Immature natural killer cell (primary cell): ENCODE data around the gene SAMD3. TPM values are rescaled to one million over a fixed set of nuclear protein-coding genes. Genes with fewer than 3 reads are reported as not detected.
"Not testable (repeated sequence)": the region's sequence is repeated elsewhere in the genome, so short reads cannot be mapped to it uniquely, and the experiment has no call there.

Experiments
- DNase-seq, 3 donors: peaks; one replicate each; pipeline ENCODE4 v3.0.0; 2022; ENCODE audit warnings: mixed read lengths in 1 of 3
- H3K27ac Mint-ChIP-seq, 6 donors: one replicate each; pipeline ENCODE4 v1.8.0; 2020; ENCODE audit warnings: mixed read lengths in 6 of 6, mild to moderate bottlenecking in 5 of 6, inconsistent platforms in 4 of 6, moderate library complexity in 3 of 6
- H3K27me3 Mint-ChIP-seq, 3 donors: one replicate each; pipeline ENCODE4 v1.8.0; 2020 to 2021; ENCODE audit warnings: low read depth in 3 of 3, mild to moderate bottlenecking in 3 of 3, mixed read lengths in 3 of 3, moderate library complexity in 3 of 3, inconsistent platforms in 1 of 3
- H3K36me3 Mint-ChIP-seq, 3 donors: one replicate each; pipeline ENCODE4 v1.8.0; 2020; ENCODE audit warnings: mixed read lengths in 3 of 3, inconsistent platforms in 2 of 3, mild to moderate bottlenecking in 2 of 3
- H3K4me1 Mint-ChIP-seq, 2 donors: one replicate each; pipeline ENCODE4 v1.8.0; 2020; ENCODE audit warnings: inconsistent platforms in 2 of 2, mild to moderate bottlenecking in 2 of 2, mixed read lengths in 2 of 2, moderate library complexity in 1 of 2
- H3K4me3 Mint-ChIP-seq, 5 donors: one replicate each; pipeline ENCODE4 v1.8.0; 2020; ENCODE audit warnings: mild to moderate bottlenecking in 5 of 5, mixed read lengths in 5 of 5, inconsistent platforms in 3 of 5, moderate library complexity in 3 of 5
- H3K9me3 Mint-ChIP-seq, 6 donors: one replicate each; pipeline ENCODE4 v1.8.0; 2020; ENCODE audit warnings: mild to moderate bottlenecking in 6 of 6, mixed read lengths in 6 of 6, inconsistent platforms in 4 of 6, moderate library complexity in 3 of 6
- polyA plus RNA-seq, 3 donors: library from polyadenylated mRNA; unstranded; fragments of 300-500 nt; fragmentation: Illumina TruSeq; gene quantifications; one replicate each; pipeline ENCODE4 v1.2.3, GENCODE V29; 2021

The SAMD3 gene
- polyA plus RNA-seq, 3 donors from 2014 or later, result 208 to 376 (median 275) TPM

- Mint-ChIP-seq H3K27me3 (peaks cover 3 to 16% (median 10%) of the 10 kb centered on the region in 3 donors), H3K4me3 (peak overlapping the region; percentile 40 to 78 (median 71)), H3K4me1 (peaks cover 76 to 88% of the 10 kb centered on the region in 2 donors), H3K27ac (peak overlapping the region; percentile 86 to 93 (median 91)), H3K36me3 (peaks cover 25 to 47% (median 30%) of the 10 kb centered on the region in 3 donors), H3K9me3 (no peaks in the 10 kb centered on the region)
- peak; percentile 75 to 83 (median 83) for DNase-seq
Measured at GRCh38 chr6:130183271-130184222, 39.2 kb downstream of the SAMD3 start.

- Mint-ChIP-seq H3K4me3 (peak overlapping the region in 4 of 5 donors; percentile 40 to 78 (median 68)), H3K4me1 (peaks cover 68 to 86% of the 10 kb centered on the region in 2 donors), H3K27me3 (peaks cover 3 to 14% (median 10%) of the 10 kb centered on the region in 3 donors), H3K36me3 (peaks cover 31 to 54% (median 37%) of the 10 kb centered on the region in 3 donors), H3K9me3 (no peaks in the 10 kb centered on the region), H3K27ac (peak overlapping the region; percentile 86 to 93 (median 91))
- no peak for DNase-seq
Measured at GRCh38 chr6:130182466-130182865, 40.3 kb downstream of the SAMD3 start.

- H3K36me3 Mint-ChIP-seq, result peaks cover 47 to 77% (median 55%) of the 10 kb centered on the region in 3 donors
- peaks cover 4 to 11% (median 7%) of the 10 kb centered on the region in 3 donors for H3K27me3 Mint-ChIP-seq
- H3K4me1 Mint-ChIP-seq, result peaks cover 42 to 77% of the 10 kb centered on the region in 2 donors
- DNase-seq, result no peak
- peak overlapping the region; percentile 55 to 84 (median 76) for H3K27ac Mint-ChIP-seq
- H3K9me3 Mint-ChIP-seq, result no peaks in the 10 kb centered on the region
- H3K4me3 Mint-ChIP-seq, result no peak overlapping the region
Measured at GRCh38 chr6:130178692-130179091, 44.1 kb downstream of the SAMD3 start.

GRCh38 chr6:130176378-130176777, 46.4 kb downstream of the SAMD3 start:
- Mint-ChIP-seq H3K9me3 (peaks cover 0 to 5% (median 0%) of the 10 kb centered on the region in 6 donors), H3K27ac (peak overlapping the region; percentile 73 to 92 (median 87)), H3K36me3 (peaks cover 52 to 80% (median 67%) of the 10 kb centered on the region in 3 donors)

GRCh38 chr6:130173377-130174004, 49.3 kb downstream of the SAMD3 start:
- peaks cover 43 to 83% of the 10 kb centered on the region in 2 donors for H3K4me1 Mint-ChIP-seq

More at GRCh38 chr6:130176378-130176777, 46.4 kb downstream of the SAMD3 start:
- no peak for DNase-seq
- Mint-ChIP-seq H3K27me3 (peaks cover 0 to 2% (median 2%) of the 10 kb centered on the region in 3 donors), H3K4me1 (peaks cover 34 to 75% of the 10 kb centered on the region in 2 donors), H3K4me3 (no peak overlapping the region)

GRCh38 chr6:130170160-130170559, 52.6 kb downstream of the SAMD3 start:
- not testable (repeated sequence) for DNase-seq, H3K9me3 Mint-ChIP-seq, H3K27me3 Mint-ChIP-seq
- Mint-ChIP-seq H3K27ac (peak overlapping the region; percentile 81 to 90 (median 87)), H3K4me1 (peaks cover 63 to 88% of the 10 kb centered on the region in 2 donors), H3K36me3 (peaks cover 41 to 72% (median 46%) of the 10 kb centered on the region in 3 donors), H3K4me3 (peak overlapping the region in 1 of 5 donors; percentile 35)

More at GRCh38 chr6:130173377-130174004, 49.3 kb downstream of the SAMD3 start:
- H3K4me3 Mint-ChIP-seq, H3K27me3 Mint-ChIP-seq, DNase-seq, H3K9me3 Mint-ChIP-seq: not testable (repeated sequence)
- H3K36me3 Mint-ChIP-seq, result peaks cover 41 to 79% (median 58%) of the 10 kb centered on the region in 3 donors
- H3K27ac Mint-ChIP-seq, result peak overlapping the region; percentile 79 to 90 (median 84)

GRCh38 chr6:130167655-130168054, 55.1 kb downstream of the SAMD3 start:
- H3K4me1 Mint-ChIP-seq, result peaks cover 69 to 98% of the 10 kb centered on the region in 2 donors
- peaks cover 36 to 66% (median 44%) of the 10 kb centered on the region in 3 donors for H3K36me3 Mint-ChIP-seq
- no peak overlapping the region for H3K4me3 Mint-ChIP-seq
- no peak for DNase-seq
- peak overlapping the region; percentile 23 to 93 (median 64) for H3K27ac Mint-ChIP-seq
- peaks cover 0 to 3% (median under 1%) of the 10 kb centered on the region in 6 donors for H3K9me3 Mint-ChIP-seq
- no peaks in the 10 kb centered on the region for H3K27me3 Mint-ChIP-seq

- H3K4me3 Mint-ChIP-seq, result no peak overlapping the region
- peaks cover 65 to 100% of the 10 kb centered on the region in 2 donors for H3K4me1 Mint-ChIP-seq
- peaks cover 36 to 63% (median 46%) of the 10 kb centered on the region in 3 donors for H3K36me3 Mint-ChIP-seq
- no peaks in the 10 kb centered on the region for H3K9me3 Mint-ChIP-seq
- no peaks in the 10 kb centered on the region for H3K27me3 Mint-ChIP-seq
- peak overlapping the region; percentile 24 to 97 (median 91) for H3K27ac Mint-ChIP-seq
- DNase-seq, result no peak
Measured at GRCh38 chr6:130164251-130164650, 58.5 kb downstream of the SAMD3 start.

- DNase-seq, result no peak
- Mint-ChIP-seq H3K9me3 (no peaks in the 10 kb centered on the region), H3K27ac (peak overlapping the region in 3 of 6 donors; percentile 19 to 34 (median 25)), H3K36me3 (peaks cover 42 to 69% (median 52%) of the 10 kb centered on the region in 3 donors), H3K4me1 (peaks cover 66 to 100% of the 10 kb centered on the region in 2 donors), H3K4me3 (no peak overlapping the region), H3K27me3 (no peaks in the 10 kb centered on the region)
Measured at GRCh38 chr6:130163266-130163665, 59.5 kb downstream of the SAMD3 start.

- Mint-ChIP-seq H3K4me3 (no peak overlapping the region), H3K27ac (peak overlapping the region; percentile 76 to 86 (median 82)), H3K27me3 (no peaks in the 10 kb centered on the region), H3K4me1 (peaks cover 64 to 97% of the 10 kb centered on the region in 2 donors), H3K36me3 (peaks cover 45 to 73% (median 55%) of the 10 kb centered on the region in 3 donors), H3K9me3 (no peaks in the 10 kb centered on the region)
- no peak for DNase-seq
Measured at GRCh38 chr6:130162421-130162820, 60.3 kb downstream of the SAMD3 start.

GRCh38 chr6:130161683-130162404, 60.9 kb downstream of the SAMD3 start:
- Mint-ChIP-seq H3K4me3 (peak overlapping the region in 2 of 5 donors; percentile 8 to 45), H3K9me3 (no peaks in the 10 kb centered on the region), H3K4me1 (peaks cover 60 to 91% of the 10 kb centered on the region in 2 donors)

GRCh38 chr6:130159956-130160355, 62.8 kb downstream of the SAMD3 start:
- H3K4me1 Mint-ChIP-seq, result peaks cover 45 to 88% of the 10 kb centered on the region in 2 donors
- H3K27ac Mint-ChIP-seq, result peak overlapping the region; percentile 58 to 90 (median 82)
- peaks cover 0 to 4% (median 0%) of the 10 kb centered on the region in 3 donors for H3K27me3 Mint-ChIP-seq
- no peak for DNase-seq
- H3K9me3 Mint-ChIP-seq, result no peaks in the 10 kb centered on the region
- H3K4me3 Mint-ChIP-seq, result no peak overlapping the region
- peaks cover 38 to 59% (median 40%) of the 10 kb centered on the region in 3 donors for H3K36me3 Mint-ChIP-seq

More at GRCh38 chr6:130161683-130162404, 60.9 kb downstream of the SAMD3 start:
- DNase-seq, result peak in 1 of 3 donors; percentile 16
- peak overlapping the region; percentile 82 to 90 (median 84) for H3K27ac Mint-ChIP-seq
- H3K27me3 Mint-ChIP-seq, result no peaks in the 10 kb centered on the region
- peaks cover 45 to 68% (median 50%) of the 10 kb centered on the region in 3 donors for H3K36me3 Mint-ChIP-seq

GRCh38 chr6:130158548-130158947, 64.2 kb downstream of the SAMD3 start:
- Mint-ChIP-seq H3K4me3 (no peak overlapping the region), H3K27ac (peak overlapping the region; percentile 58 to 90 (median 82)), H3K27me3 (peaks cover 0 to 4% (median 0%) of the 10 kb centered on the region in 3 donors), H3K9me3 (no peaks in the 10 kb centered on the region), H3K4me1 (peaks cover 37 to 74% of the 10 kb centered on the region in 2 donors), H3K36me3 (peaks cover 31 to 54% (median 36%) of the 10 kb centered on the region in 3 donors)
- no peak for DNase-seq
